Adrenal gland (tissue), 12 donors: ENCODE measurements around the gene EVL. TPM values are rescaled to one million over a fixed set of nuclear protein-coding genes. Genes with fewer than 3 reads are reported as not detected.
A peak's percentile ranks its signal among the peaks of the same experiment; 100 is the strongest.

Experiments used
- DNase-seq, 7 donors: peaks; one replicate each; pipeline ENCODE4 v3.0.0-alpha.2; 2019 to 2020
- H3K27ac ChIP-seq, 5 donors: fragments of 200-600 bp; sonication (generic) in 4 of 5; 1 replicate in 3 of 5; 2 replicates in 2 of 5; pipeline versions ENCODE4 v1.5.1 to v1.8.0; 2016 to 2020; ENCODE audit warnings: mild to moderate bottlenecking in 1 of 5
- H3K27me3 ChIP-seq: fragments of 200-600 bp; 2 replicates; pipeline ENCODE4 v1.8.0; 2021
- H3K36me3 ChIP-seq, 2 donors: fragments of 200-600 bp; replicated peaks in 1 of 2; 1 replicate in 1 of 2; 2 replicates in 1 of 2; pipeline versions ENCODE4 v1.5.1 to v1.8.0; 2018 to 2022
- H3K4me1 ChIP-seq, 2 donors: fragments of 200-600 bp; replicated peaks in 1 of 2; 1 replicate in 1 of 2; 2 replicates in 1 of 2; pipeline versions ENCODE4 v1.5.1 to v1.8.0; 2018 to 2021
- H3K4me3 ChIP-seq, 4 donors: fragments of 200-600 bp; sonication (generic) in 3 of 4; one replicate each; pipeline ENCODE4 v1.5.1; 2016 to 2018
- H3K9me3 ChIP-seq, 3 donors: fragments of 200-600 bp; sonication (generic) in 1 of 3; replicated peaks in 1 of 3; 1 replicate in 2 of 3; 2 replicates in 1 of 3; pipeline versions ENCODE4 v1.5.1 to v1.8.0; 2016 to 2021
- CTCF ChIP-seq, 6 experiments: fragments of 450-650 bp in 4 of 6; fragments of 200-600 bp in 2 of 6; sonication (generic) in 1 of 6; IDR thresholded peaks; 1 replicate in 5 of 6; 2 replicates in 1 of 6; pipeline versions ENCODE4 v1.5.1 to v1.8.0; 2016 to 2021; ENCODE audit warnings: antibody characterized with exemption in 6 of 6, mild to moderate bottlenecking in 2 of 6, moderate library complexity in 1 of 6
- POLR2A ChIP-seq, 2 donors: fragments of 450-650 bp; IDR thresholded peaks; one replicate each; pipeline ENCODE4 v1.6.1; 2017; ENCODE audit warnings: antibody characterized with exemption in 2 of 2, mild to moderate bottlenecking in 2 of 2, moderate library complexity in 1 of 2
- WGBS, 4 donors: extraction: QIAGEN DNeasy Blood & Tissue Kit in 2 of 4; methylation state at CpG; one replicate each; pipeline versions ENCODE4 v1.1.5 to v1.1.7; 2013 to 2017; 5-methylcytosine and 5-hydroxymethylcytosine counted together
- intact Hi-C, 2 donors: fragments of 100-400 bp; cut with DNase I; formaldehyde crosslinking; loops; one replicate each; pipeline versions ENCODE4 v1.14.1 to v1.15.0; 2022 to 2023
- polyA plus RNA-seq, 3 donors: library from polyadenylated mRNA; stranded (reverse); fragments of 200-250 nt in 2 of 3; fragments of 350-450 nt in 1 of 3; fragmentation: Illumina TruSeq in 1 of 3; extraction: RNeasy Lipid Tissue Mini Kit (QIAGEN cat#74804) in 1 of 3; gene quantifications; one replicate each; pipeline ENCODE4 v1.2.3, GENCODE V29; 2013 to 2014
- total RNA-seq, 9 donors: library from RNA; depleted of rRNA in 4 of 9; stranded (reverse); fragments of >200 nt in 4 of 9; fragments of 120-200 nt in 1 of 9; fragmentation: NEBNext Ultra II Directional in 1 of 9; extraction: Animal tissue kit (Norgen Biotek cat#: 25700) in 1 of 9; gene quantifications; one replicate each; pipeline versions ENCODE4 v1.1.0 to v1.2.4, GENCODE V29; 2013 to 2023
- donor health status: healthy with polysubstance abuse.
- donor health status: Bipolar disorder and iron deficiency.
- donor health status: DM: yes; HTN: yes; CAD: no.
- donor health status: DM: no; HTN: no; CAD: no.
- donor health status: DM: no; HTN: no; CAD: no.
- donor health status: DM: yes; HTN: yes; CAD: no.

Gene EVL
- total and polyA plus RNA-seq, 12 donors = 23.7 to 209 (median 46.8) TPM

- Histone ChIP-seq H3K4me3 (no peak overlapping the region), H3K27ac (peak overlapping the region in 4 of 5 donors; percentile 15 to 82 (median 56)), H3K27me3 (no peaks in the 10 kb centered on the region), H3K9me3 (no peaks in the 10 kb centered on the region), H3K36me3 (no peaks in the 10 kb centered on the region), H3K4me1 (peaks cover 5 to 15% of the 10 kb centered on the region in 2 donors)
- DNase-seq = peak in 1 of 7 donors; percentile 22
- WGBS, 4 donors = 66 to 76% (median 72%) methylated on average over 10 of the region's 10 CpGs
- TF ChIP-seq CTCF (IDR thresholded peaks at IDR 0.05) = no peak
- no peak for TF ChIP-seq POLR2A (IDR thresholded peaks at IDR 0.05)
- intact Hi-C loops = no loop called here
These were observed 836 bp downstream of the EVL start for GRCh38 chr14:100065942-100066574.

GRCh38 chr14:100066962-100067361, 1.7 kb downstream of the EVL start:
- Histone ChIP-seq H3K36me3 (no peaks in the 10 kb centered on the region), H3K4me1 (peaks cover 5 to 15% of the 10 kb centered on the region in 2 donors), H3K27me3 (no peaks in the 10 kb centered on the region), H3K4me3 (no peak overlapping the region), H3K27ac (peak overlapping the region in 1 of 5 donors; percentile 20), H3K9me3 (no peaks in the 10 kb centered on the region)
- TF ChIP-seq POLR2A (IDR thresholded peaks at IDR 0.05) = no peak
- TF ChIP-seq CTCF (IDR thresholded peaks at IDR 0.05) = no peak
- peak in 1 of 7 donors; percentile 10 for DNase-seq
- 54 to 69% (median 62%) methylated on average over 9 to 10 of the region's 10 CpGs for WGBS, 4 donors
- intact Hi-C loops = no loop called here

- no peak for TF ChIP-seq CTCF (IDR thresholded peaks at IDR 0.05)
- intact Hi-C loops = no loop called here
These were observed 2.3 kb downstream of the EVL start for GRCh38 chr14:100067481-100067880.

GRCh38 chr14:100067971-100068959, 3.0 kb downstream of the EVL start:
- Histone ChIP-seq H3K9me3 (no peaks in the 10 kb centered on the region), H3K27me3 (no peaks in the 10 kb centered on the region), H3K4me1 (peaks cover 5 to 15% of the 10 kb centered on the region in 2 donors), H3K4me3 (peak overlapping the region in 1 of 4 donors; percentile 3), H3K36me3 (no peaks in the 10 kb centered on the region), H3K27ac (peak overlapping the region in 2 of 5 donors; percentile 52 to 76)
- TF ChIP-seq CTCF (IDR thresholded peaks at IDR 0.05) = no peak
- TF ChIP-seq POLR2A (IDR thresholded peaks at IDR 0.05) = no peak
- WGBS, 4 donors = 77 to 83% (median 80%) methylated on average over 18 of the region's 18 CpGs
- DNase-seq = peak in 6 of 7 donors; percentile 25 to 64 (median 35)
- intact Hi-C loops = no loop called here

More at GRCh38 chr14:100067481-100067880, 2.3 kb downstream of the EVL start:
- Histone ChIP-seq H3K27ac (no peak overlapping the region), H3K9me3 (no peaks in the 10 kb centered on the region), H3K36me3 (no peaks in the 10 kb centered on the region), H3K27me3 (no peaks in the 10 kb centered on the region), H3K4me3 (peak overlapping the region in 1 of 4 donors; percentile 3), H3K4me1 (peaks cover 5 to 15% of the 10 kb centered on the region in 2 donors)
- DNase-seq = no peak
- WGBS, 4 donors = 82 to 87% (median 85%) methylated on average over 6 of the region's 6 CpGs
